Parathyroid adenoma (tissue), 2 donors: ENCODE data around the gene TSPAN17.

Experiments used
- H2AFZ ChIP-seq: fragments of 300-600 bp; sonication (generic); one replicate; pipeline ENCODE4 v1.7.0; 2017; ENCODE audit warnings: antibody characterized with exemption, mild to moderate bottlenecking
- H3K27ac ChIP-seq: fragments of 300-600 bp; sonication (generic); one replicate; pipeline ENCODE4 v1.7.0; 2017
- H3K27me3 ChIP-seq: fragments of 300-600 bp; sonication (generic); one replicate; pipeline ENCODE4 v1.7.0; 2017; ENCODE audit warnings: low read length; ENCODE audit not compliant: control insufficient read depth, insufficient read depth
- H3K36me3 ChIP-seq: fragments of 300-600 bp; sonication (generic); one replicate; pipeline ENCODE4 v1.7.0; 2017; ENCODE audit warnings: low read length; ENCODE audit not compliant: control insufficient read depth, insufficient read depth
- H3K4me1 ChIP-seq: fragments of 300-600 bp; sonication (generic); one replicate; pipeline ENCODE4 v1.7.0; 2017; ENCODE audit warnings: control low read depth
- H3K4me2 ChIP-seq: fragments of 300-600 bp; sonication (generic); one replicate; pipeline ENCODE4 v1.7.0; 2017; ENCODE audit warnings: low read length
- H3K4me3 ChIP-seq: fragments of 300-600 bp; sonication (generic); one replicate; pipeline ENCODE4 v1.7.0; 2017; ENCODE audit warnings: low read depth, low read length
- H3K79me2 ChIP-seq: fragments of 300-600 bp; sonication (generic); one replicate; pipeline ENCODE4 v1.7.0; 2017; ENCODE audit warnings: control low read depth
- H3K9ac ChIP-seq: fragments of 300-600 bp; sonication (generic); one replicate; pipeline ENCODE4 v1.7.0; 2017; ENCODE audit warnings: mild to moderate bottlenecking
- H3K9me3 ChIP-seq: fragments of 300-600 bp; sonication (generic); one replicate; pipeline ENCODE4 v1.7.0; 2017; ENCODE audit warnings: low read length; ENCODE audit not compliant: control insufficient read depth
- TF ChIP-seq, protein P1 (sequence below): fragments of 300-600 bp; sonication (generic); IDR thresholded peaks from one replicate; pipeline ENCODE4 v1.7.0; 2017; ENCODE audit warnings: antibody characterized with exemption, mild to moderate bottlenecking
- donor health status: primary hyperparathyroidism.

Gene TSPAN17

GRCh38 chr5:176691524-176691923 lies 44.2 kb downstream of the TSPAN17 start:
- Histone ChIP-seq H3K4me1 (no peaks in the 10 kb centered on the region), H3K27ac (no peak overlapping the region), H3K79me2 (no peaks in the 10 kb centered on the region), H3K9me3 (no peaks in the 10 kb centered on the region), H3K27me3 (no peaks in the 10 kb centered on the region), H3K36me3 (no peaks in the 10 kb centered on the region), H3K9ac (no peak overlapping the region), H2AFZ (no peak overlapping the region), H3K4me3 (no peak overlapping the region), H3K4me2 (no peak overlapping the region)
- TF ChIP-seq, protein P1, sequence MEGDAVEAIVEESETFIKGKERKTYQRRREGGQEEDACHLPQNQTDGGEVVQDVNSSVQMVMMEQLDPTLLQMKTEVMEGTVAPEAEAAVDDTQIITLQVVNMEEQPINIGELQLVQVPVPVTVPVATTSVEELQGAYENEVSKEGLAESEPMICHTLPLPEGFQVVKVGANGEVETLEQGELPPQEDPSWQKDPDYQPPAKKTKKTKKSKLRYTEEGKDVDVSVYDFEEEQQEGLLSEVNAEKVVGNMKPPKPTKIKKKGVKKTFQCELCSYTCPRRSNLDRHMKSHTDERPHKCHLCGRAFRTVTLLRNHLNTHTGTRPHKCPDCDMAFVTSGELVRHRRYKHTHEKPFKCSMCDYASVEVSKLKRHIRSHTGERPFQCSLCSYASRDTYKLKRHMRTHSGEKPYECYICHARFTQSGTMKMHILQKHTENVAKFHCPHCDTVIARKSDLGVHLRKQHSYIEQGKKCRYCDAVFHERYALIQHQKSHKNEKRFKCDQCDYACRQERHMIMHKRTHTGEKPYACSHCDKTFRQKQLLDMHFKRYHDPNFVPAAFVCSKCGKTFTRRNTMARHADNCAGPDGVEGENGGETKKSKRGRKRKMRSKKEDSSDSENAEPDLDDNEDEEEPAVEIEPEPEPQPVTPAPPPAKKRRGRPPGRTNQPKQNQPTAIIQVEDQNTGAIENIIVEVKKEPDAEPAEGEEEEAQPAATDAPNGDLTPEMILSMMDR, result no peak

GRCh38 chr5:176692326-176692725 lies 45.0 kb downstream of the TSPAN17 start:
- Histone ChIP-seq H3K27me3 (no peaks in the 10 kb centered on the region), H3K9me3 (no peaks in the 10 kb centered on the region), H3K4me1 (no peaks in the 10 kb centered on the region), H3K36me3 (no peaks in the 10 kb centered on the region), H3K9ac (no peak overlapping the region), H3K4me3 (no peak overlapping the region), H3K27ac (no peak overlapping the region), H3K79me2 (no peaks in the 10 kb centered on the region), H2AFZ (no peak overlapping the region), H3K4me2 (no peak overlapping the region)
- TF ChIP-seq, protein P1, result no peak

DNA sequence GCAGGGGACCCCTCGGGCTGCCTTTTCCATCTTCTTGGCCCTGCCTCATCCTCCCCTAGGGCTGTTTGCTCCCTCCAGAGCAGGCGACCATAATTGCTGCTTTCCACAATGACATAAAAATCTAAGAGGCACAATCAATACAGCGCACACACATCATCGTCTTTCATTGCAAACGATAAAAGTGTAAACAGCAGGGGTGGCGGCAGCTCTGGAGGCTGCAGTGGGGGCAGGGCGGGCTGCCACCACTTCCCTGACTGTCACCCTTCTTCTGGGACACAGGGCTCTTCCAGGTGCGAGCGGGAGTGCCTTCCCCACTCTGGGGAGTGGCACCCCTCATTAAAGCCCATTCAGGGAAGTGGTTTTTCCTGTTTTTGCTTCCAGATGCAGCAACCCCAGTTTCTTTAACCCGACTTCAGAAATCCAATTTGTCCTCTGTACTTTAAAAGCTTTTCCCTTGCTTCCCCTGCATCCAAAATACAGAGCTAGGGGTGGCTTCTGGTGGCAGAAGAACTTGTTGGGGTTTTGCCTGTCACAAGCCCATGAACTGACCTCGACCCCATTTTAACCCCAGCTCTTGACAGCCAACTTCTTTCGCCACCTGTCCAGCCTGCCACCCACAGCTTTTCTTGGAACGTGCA lies 45.7 kb downstream of the TSPAN17 start:
- Histone ChIP-seq H3K9ac (no peak overlapping the region), H3K36me3 (no peaks in the 10 kb centered on the region), H3K27ac (no peak overlapping the region), H3K4me3 (no peak overlapping the region), H3K27me3 (no peaks in the 10 kb centered on the region), H3K79me2 (no peaks in the 10 kb centered on the region), H3K9me3 (no peaks in the 10 kb centered on the region), H3K4me2 (no peak overlapping the region), H3K4me1 (no peaks in the 10 kb centered on the region), H2AFZ (peak overlapping the region; percentile 50)
- TF ChIP-seq, protein P1, result no peak

DNA sequence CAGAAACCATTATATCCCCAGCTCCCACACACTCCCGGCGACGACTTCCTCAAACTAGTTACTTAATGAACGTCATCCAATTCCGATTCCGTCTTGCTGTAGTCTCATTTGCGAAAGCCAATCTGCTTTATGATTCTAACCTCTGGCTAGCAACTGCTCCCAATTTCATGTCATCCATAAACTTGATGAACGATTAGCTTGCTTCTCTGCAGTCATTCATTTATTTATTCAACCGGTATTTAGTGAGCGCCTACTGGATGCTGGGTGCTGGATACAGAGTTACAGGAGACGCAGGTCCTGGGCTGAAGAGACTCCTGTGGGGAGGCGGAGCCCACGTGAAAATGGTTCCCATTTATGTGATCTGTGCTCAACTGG lies 46.2 kb downstream of the TSPAN17 start:
- H3K9me3 ChIP-seq, result no peaks in the 10 kb centered on the region
- H3K27ac ChIP-seq, result no peak overlapping the region
- no peaks in the 10 kb centered on the region for H3K27me3 ChIP-seq
- H3K4me3 ChIP-seq, result no peak overlapping the region
- TF ChIP-seq, protein P1, result no peak
- H3K79me2 ChIP-seq, result no peaks in the 10 kb centered on the region
- no peak overlapping the region for H3K4me2 ChIP-seq
- no peaks in the 10 kb centered on the region for H3K4me1 ChIP-seq
- no peak overlapping the region for H3K9ac ChIP-seq
- peak overlapping the region; percentile 50 for H2AFZ ChIP-seq
- no peaks in the 10 kb centered on the region for H3K36me3 ChIP-seq

GRCh38 chr5:176694146-176694545 lies 46.9 kb downstream of the TSPAN17 start:
- no peaks in the 10 kb centered on the region for H3K27me3 ChIP-seq
- no peaks in the 10 kb centered on the region for H3K36me3 ChIP-seq
- H3K27ac ChIP-seq, result no peak overlapping the region
- TF ChIP-seq, protein P1, result no peak
- no peak overlapping the region for H3K4me3 ChIP-seq
- no peaks in the 10 kb centered on the region for H3K79me2 ChIP-seq
- no peak overlapping the region for H2AFZ ChIP-seq
- no peaks in the 10 kb centered on the region for H3K9me3 ChIP-seq
- no peaks in the 10 kb centered on the region for H3K4me1 ChIP-seq
- H3K4me2 ChIP-seq, result no peak overlapping the region
- H3K9ac ChIP-seq, result no peak overlapping the region
